NB4 (cell line): Measurements from ENCODE around the gene GJC1.

Experiments used
- MYC ChIP-seq: IDR thresholded peaks from 2 replicates; pipeline ENCODE4 v1.6.1; 2011; ENCODE audit warnings: low read depth, low read length
- POLR2A ChIP-seq: IDR thresholded peaks from 2 replicates; pipeline ENCODE4 v1.6.1; 2011; ENCODE audit warnings: mild to moderate bottlenecking; ENCODE audit not compliant: insufficient read length; ENCODE audit errors: extremely low read depth
- TF ChIP-seq, protein P1 (sequence below): IDR thresholded peaks from one replicate; pipeline ENCODE4 v1.5.1; 2012; ENCODE audit warnings: low read depth, low read length

DNA sequence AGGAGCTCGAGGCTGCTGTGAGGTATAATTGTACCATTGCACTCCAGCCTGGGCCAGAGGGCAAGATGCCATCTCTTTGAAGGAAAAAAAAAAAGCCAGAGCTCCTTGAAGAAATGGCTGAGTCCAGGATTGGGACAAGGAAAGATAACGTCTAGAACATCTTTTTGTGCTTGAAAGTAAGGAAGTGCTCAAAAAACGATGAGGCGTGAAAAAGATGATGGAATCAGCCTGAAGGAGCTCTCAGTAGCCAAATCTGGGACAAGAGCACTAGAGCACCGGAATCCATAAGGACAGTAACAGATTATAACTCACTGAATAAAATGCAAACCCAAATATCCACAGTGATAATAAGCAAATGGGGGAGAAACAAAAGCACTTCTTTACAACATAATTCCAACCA, 47.0 kb upstream of the GJC1 start:
- TF ChIP-seq, protein P1, sequence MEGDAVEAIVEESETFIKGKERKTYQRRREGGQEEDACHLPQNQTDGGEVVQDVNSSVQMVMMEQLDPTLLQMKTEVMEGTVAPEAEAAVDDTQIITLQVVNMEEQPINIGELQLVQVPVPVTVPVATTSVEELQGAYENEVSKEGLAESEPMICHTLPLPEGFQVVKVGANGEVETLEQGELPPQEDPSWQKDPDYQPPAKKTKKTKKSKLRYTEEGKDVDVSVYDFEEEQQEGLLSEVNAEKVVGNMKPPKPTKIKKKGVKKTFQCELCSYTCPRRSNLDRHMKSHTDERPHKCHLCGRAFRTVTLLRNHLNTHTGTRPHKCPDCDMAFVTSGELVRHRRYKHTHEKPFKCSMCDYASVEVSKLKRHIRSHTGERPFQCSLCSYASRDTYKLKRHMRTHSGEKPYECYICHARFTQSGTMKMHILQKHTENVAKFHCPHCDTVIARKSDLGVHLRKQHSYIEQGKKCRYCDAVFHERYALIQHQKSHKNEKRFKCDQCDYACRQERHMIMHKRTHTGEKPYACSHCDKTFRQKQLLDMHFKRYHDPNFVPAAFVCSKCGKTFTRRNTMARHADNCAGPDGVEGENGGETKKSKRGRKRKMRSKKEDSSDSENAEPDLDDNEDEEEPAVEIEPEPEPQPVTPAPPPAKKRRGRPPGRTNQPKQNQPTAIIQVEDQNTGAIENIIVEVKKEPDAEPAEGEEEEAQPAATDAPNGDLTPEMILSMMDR = no peak
- no peak for TF ChIP-seq MYC
- TF ChIP-seq POLR2A = no peak
